GM21786 (cell line): ENCODE data around the gene RNF2.
"Not testable (repeated sequence)": the region's sequence is repeated elsewhere in the genome, so short reads cannot be mapped to it uniquely, and the experiment has no call there.

ENCODE experiments used
- ATAC-seq: cut with Tn5 transposase; IDR thresholded peaks from one replicate; pipeline ENCODE4 v1.9.1; 2021; ENCODE audit not compliant: unreplicated experiment

The RNF2 gene

GRCh38 chr1:185049670-185050069 lies 4.3 kb downstream of the RNF2 start:
- no peak for ATAC-seq

- no peak for ATAC-seq
Measured at GRCh38 chr1:185050823-185051451, 5.6 kb downstream of the RNF2 start.

GRCh38 chr1:185053204-185053603 lies 7.8 kb downstream of the RNF2 start:
- ATAC-seq = no peak

GRCh38 chr1:185054365-185055060 lies 9.2 kb downstream of the RNF2 start:
- no peak for ATAC-seq

- peak; percentile 40 for ATAC-seq
Measured at GRCh38 chr1:185058110-185058509, 12.8 kb downstream of the RNF2 start.

- no peak for ATAC-seq
Measured at GRCh38 chr1:185058876-185059275, 13.5 kb downstream of the RNF2 start.

- no peak for ATAC-seq
Measured at GRCh38 chr1:185059950-185060571, 14.7 kb downstream of the RNF2 start.

GRCh38 chr1:185062710-185063370 lies 17.5 kb downstream of the RNF2 start:
- ATAC-seq = no peak

GRCh38 chr1:185063719-185064118 lies 18.4 kb downstream of the RNF2 start:
- ATAC-seq = no peak

- not testable (repeated sequence) for ATAC-seq
Measured at GRCh38 chr1:185065006-185065405, 19.6 kb downstream of the RNF2 start.

GRCh38 chr1:185066181-185066580 lies 20.8 kb downstream of the RNF2 start:
- ATAC-seq = no peak

GRCh38 chr1:185068341-185068740 lies 23.0 kb downstream of the RNF2 start:
- ATAC-seq = no peak

GRCh38 chr1:185069202-185069772 lies 23.9 kb downstream of the RNF2 start:
- ATAC-seq = no peak

GRCh38 chr1:185070051-185070450 lies 24.7 kb downstream of the RNF2 start:
- ATAC-seq = no peak

GRCh38 chr1:185073725-185074124 lies 28.4 kb downstream of the RNF2 start:
- no peak for ATAC-seq

- no peak for ATAC-seq
Measured at GRCh38 chr1:185074307-185074706, 28.9 kb downstream of the RNF2 start.

GRCh38 chr1:185075476-185075875 lies 30.1 kb downstream of the RNF2 start:
- no peak for ATAC-seq

GRCh38 chr1:185077374-185077773 lies 32.0 kb downstream of the RNF2 start:
- no peak for ATAC-seq

GRCh38 chr1:185080422-185080821 lies 35.1 kb downstream of the RNF2 start:
- ATAC-seq = no peak

- ATAC-seq = no peak
Measured at GRCh38 chr1:185083818-185084217, 38.5 kb downstream of the RNF2 start.

GRCh38 chr1:185087101-185087500 lies 41.7 kb downstream of the RNF2 start:
- ATAC-seq = no peak
